Measurements from ENCODE around the gene CLCN4.

GRCh38 chrX:10254739-10255138 lies 98.0 kb downstream of the CLCN4 start:
- no peak for TF ChIP-seq EP300 (IDR thresholded peaks at IDR 0.05; ENCODE audit: borderline replicate concordance in 1 of 2, low read depth in 1 of 2, low read length in 1 of 2)
- TF ChIP-seq, protein P1, sequence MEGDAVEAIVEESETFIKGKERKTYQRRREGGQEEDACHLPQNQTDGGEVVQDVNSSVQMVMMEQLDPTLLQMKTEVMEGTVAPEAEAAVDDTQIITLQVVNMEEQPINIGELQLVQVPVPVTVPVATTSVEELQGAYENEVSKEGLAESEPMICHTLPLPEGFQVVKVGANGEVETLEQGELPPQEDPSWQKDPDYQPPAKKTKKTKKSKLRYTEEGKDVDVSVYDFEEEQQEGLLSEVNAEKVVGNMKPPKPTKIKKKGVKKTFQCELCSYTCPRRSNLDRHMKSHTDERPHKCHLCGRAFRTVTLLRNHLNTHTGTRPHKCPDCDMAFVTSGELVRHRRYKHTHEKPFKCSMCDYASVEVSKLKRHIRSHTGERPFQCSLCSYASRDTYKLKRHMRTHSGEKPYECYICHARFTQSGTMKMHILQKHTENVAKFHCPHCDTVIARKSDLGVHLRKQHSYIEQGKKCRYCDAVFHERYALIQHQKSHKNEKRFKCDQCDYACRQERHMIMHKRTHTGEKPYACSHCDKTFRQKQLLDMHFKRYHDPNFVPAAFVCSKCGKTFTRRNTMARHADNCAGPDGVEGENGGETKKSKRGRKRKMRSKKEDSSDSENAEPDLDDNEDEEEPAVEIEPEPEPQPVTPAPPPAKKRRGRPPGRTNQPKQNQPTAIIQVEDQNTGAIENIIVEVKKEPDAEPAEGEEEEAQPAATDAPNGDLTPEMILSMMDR (IDR thresholded peaks at IDR 0.05) = peak; percentile 30
- TF ChIP-seq, protein P2, sequence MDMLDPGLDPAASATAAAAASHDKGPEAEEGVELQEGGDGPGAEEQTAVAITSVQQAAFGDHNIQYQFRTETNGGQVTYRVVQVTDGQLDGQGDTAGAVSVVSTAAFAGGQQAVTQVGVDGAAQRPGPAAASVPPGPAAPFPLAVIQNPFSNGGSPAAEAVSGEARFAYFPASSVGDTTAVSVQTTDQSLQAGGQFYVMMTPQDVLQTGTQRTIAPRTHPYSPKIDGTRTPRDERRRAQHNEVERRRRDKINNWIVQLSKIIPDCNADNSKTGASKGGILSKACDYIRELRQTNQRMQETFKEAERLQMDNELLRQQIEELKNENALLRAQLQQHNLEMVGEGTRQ (IDR thresholded peaks at IDR 0.05; ENCODE audit: borderline replicate concordance, low read depth, low read length) = no peak
- no peak for TF ChIP-seq SIN3A (IDR thresholded peaks at IDR 0.05; ENCODE audit: borderline replicate concordance, low read depth, low read length)
- TF ChIP-seq, protein P3, sequence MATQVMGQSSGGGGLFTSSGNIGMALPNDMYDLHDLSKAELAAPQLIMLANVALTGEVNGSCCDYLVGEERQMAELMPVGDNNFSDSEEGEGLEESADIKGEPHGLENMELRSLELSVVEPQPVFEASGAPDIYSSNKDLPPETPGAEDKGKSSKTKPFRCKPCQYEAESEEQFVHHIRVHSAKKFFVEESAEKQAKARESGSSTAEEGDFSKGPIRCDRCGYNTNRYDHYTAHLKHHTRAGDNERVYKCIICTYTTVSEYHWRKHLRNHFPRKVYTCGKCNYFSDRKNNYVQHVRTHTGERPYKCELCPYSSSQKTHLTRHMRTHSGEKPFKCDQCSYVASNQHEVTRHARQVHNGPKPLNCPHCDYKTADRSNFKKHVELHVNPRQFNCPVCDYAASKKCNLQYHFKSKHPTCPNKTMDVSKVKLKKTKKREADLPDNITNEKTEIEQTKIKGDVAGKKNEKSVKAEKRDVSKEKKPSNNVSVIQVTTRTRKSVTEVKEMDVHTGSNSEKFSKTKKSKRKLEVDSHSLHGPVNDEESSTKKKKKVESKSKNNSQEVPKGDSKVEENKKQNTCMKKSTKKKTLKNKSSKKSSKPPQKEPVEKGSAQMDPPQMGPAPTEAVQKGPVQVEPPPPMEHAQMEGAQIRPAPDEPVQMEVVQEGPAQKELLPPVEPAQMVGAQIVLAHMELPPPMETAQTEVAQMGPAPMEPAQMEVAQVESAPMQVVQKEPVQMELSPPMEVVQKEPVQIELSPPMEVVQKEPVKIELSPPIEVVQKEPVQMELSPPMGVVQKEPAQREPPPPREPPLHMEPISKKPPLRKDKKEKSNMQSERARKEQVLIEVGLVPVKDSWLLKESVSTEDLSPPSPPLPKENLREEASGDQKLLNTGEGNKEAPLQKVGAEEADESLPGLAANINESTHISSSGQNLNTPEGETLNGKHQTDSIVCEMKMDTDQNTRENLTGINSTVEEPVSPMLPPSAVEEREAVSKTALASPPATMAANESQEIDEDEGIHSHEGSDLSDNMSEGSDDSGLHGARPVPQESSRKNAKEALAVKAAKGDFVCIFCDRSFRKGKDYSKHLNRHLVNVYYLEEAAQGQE (IDR thresholded peaks at IDR 0.05; ENCODE audit: low read depth, low read length) = no peak

Data from SK-N-SH (cell line).